MM.1S (cell line): ENCODE data around the gene BPIFA1.

Experiments used
- DNase-seq: peaks from one replicate; pipeline ENCODE4 v3.0.0-alpha.2; 2015
- H2AFZ ChIP-seq: fragments of 300-600 bp; sonication (generic); 2 replicates; pipeline ENCODE4 v1.6.0; 2016; ENCODE audit warnings: antibody characterized with exemption, low read length
- H3F3A ChIP-seq: fragments of 300-600 bp; sonication (generic); 2 replicates; pipeline ENCODE4 v1.6.1; 2016; ENCODE audit warnings: mild to moderate bottlenecking, antibody characterized with exemption, low read length, moderate library complexity, mixed read lengths; ENCODE audit not compliant: insufficient read depth
- H3K27ac ChIP-seq: fragments of 300-600 bp; sonication (generic); 2 replicates; pipeline ENCODE4 v1.5.1; 2016; ENCODE audit warnings: mild to moderate bottlenecking, low read length
- H3K27me3 ChIP-seq: fragments of 300-600 bp; sonication (generic); replicated peaks from 2 replicates; pipeline ENCODE4 v1.6.0; 2016; ENCODE audit warnings: low read length; ENCODE audit not compliant: insufficient read depth
- H3K36me3 ChIP-seq: fragments of 300-600 bp; sonication (generic); replicated peaks from 2 replicates; pipeline ENCODE4 v1.6.1; 2016; ENCODE audit warnings: mild to moderate bottlenecking, low read length, mixed read lengths; ENCODE audit not compliant: insufficient read depth
- H3K4me1 ChIP-seq: fragments of 300-600 bp; sonication (generic); 2 replicates; pipeline ENCODE4 v1.6.1; 2016; ENCODE audit warnings: low read length, mixed read lengths
- H3K4me2 ChIP-seq: fragments of 300-600 bp; sonication (generic); 2 replicates; pipeline ENCODE4 v1.6.0; 2016; ENCODE audit warnings: low read depth, low read length
- H3K4me3 ChIP-seq: fragments of 300-600 bp; sonication (generic); 2 replicates; pipeline ENCODE4 v1.5.1; 2016; ENCODE audit warnings: low read length, mixed read lengths
- H3K79me2 ChIP-seq: fragments of 300-600 bp; sonication (generic); 2 replicates; pipeline ENCODE4 v1.6.1; 2016; ENCODE audit warnings: mixed run types, low read length, mixed read lengths
- H3K9ac ChIP-seq: fragments of 300-600 bp; sonication (generic); 2 replicates; pipeline ENCODE4 v1.6.1; 2016; ENCODE audit warnings: low read length, mixed read lengths
- H3K9me2 ChIP-seq: fragments of 300-600 bp; sonication (generic); replicated peaks from 2 replicates; pipeline ENCODE4 v1.6.1; 2016; ENCODE audit warnings: mild to moderate bottlenecking, low read length, mixed read lengths; ENCODE audit not compliant: insufficient read depth
- H3K9me3 ChIP-seq: fragments of 300-600 bp; sonication (generic); replicated peaks from 2 replicates; pipeline ENCODE4 v1.6.1; 2016; ENCODE audit warnings: mild to moderate bottlenecking, low read length, mixed read lengths; ENCODE audit not compliant: insufficient read depth
- H4K20me1 ChIP-seq: fragments of 300-600 bp; sonication (generic); 2 replicates; pipeline ENCODE4 v1.6.1; 2016; ENCODE audit warnings: mild to moderate bottlenecking, low read length, moderate library complexity, mixed read lengths; ENCODE audit not compliant: insufficient read depth
- CTCF ChIP-seq: fragments of 300-600 bp; sonication (generic); IDR thresholded peaks from 2 replicates; pipeline ENCODE4 v1.5.1; 2016; ENCODE audit warnings: antibody characterized with exemption, low read length, mixed read lengths
- EZH2 ChIP-seq: fragments of 300-600 bp; sonication (generic); optimal IDR thresholded peaks from 2 replicates; pipeline ENCODE3; 2017; ENCODE audit warnings: low read depth, mild to moderate bottlenecking, antibody characterized with exemption, low read length, mixed read lengths
- EZH2phosphoT487 ChIP-seq: fragments of 300-600 bp; sonication (generic); IDR thresholded peaks from 2 replicates; pipeline ENCODE4 v1.6.1; 2018; ENCODE audit warnings: antibody characterized with exemption, low read length

The BPIFA1 gene

GRCh38 chr20:33277471-33278441 lies 42.0 kb downstream of the BPIFA1 start:
- H3K27me3 ChIP-seq: peaks cover 88% of the 10 kb centered on the region
- no peak overlapping the region for H2AFZ ChIP-seq
- DNase-seq: no peak
- no peaks in the 10 kb centered on the region for H3K36me3 ChIP-seq
- H3K9me2 ChIP-seq: no peaks in the 10 kb centered on the region
- no peaks in the 10 kb centered on the region for H3F3A ChIP-seq
- H4K20me1 ChIP-seq: no peaks in the 10 kb centered on the region
- no peaks in the 10 kb centered on the region for H3K4me1 ChIP-seq
- H3K9me3 ChIP-seq: no peaks in the 10 kb centered on the region
- no peak overlapping the region for H3K4me2 ChIP-seq
- H3K79me2 ChIP-seq: no peaks in the 10 kb centered on the region
- H3K9ac ChIP-seq: no peak overlapping the region
- no peak overlapping the region for H3K4me3 ChIP-seq
- no peak overlapping the region for H3K27ac ChIP-seq
- TF ChIP-seq CTCF (no peak), EZH2 (no peak), EZH2phosphoT487 (no peak)

GRCh38 chr20:33278700-33279099 lies 42.9 kb downstream of the BPIFA1 start:
- Histone ChIP-seq H2AFZ (no peak overlapping the region), H3F3A (no peaks in the 10 kb centered on the region), H3K4me2 (no peak overlapping the region), H3K79me2 (no peaks in the 10 kb centered on the region), H3K9me2 (no peaks in the 10 kb centered on the region), H3K4me3 (no peak overlapping the region), H3K36me3 (no peaks in the 10 kb centered on the region), H3K27ac (no peak overlapping the region), H3K27me3 (peaks cover 88% of the 10 kb centered on the region), H3K4me1 (no peaks in the 10 kb centered on the region), H4K20me1 (no peaks in the 10 kb centered on the region), H3K9ac (no peak overlapping the region), H3K9me3 (no peaks in the 10 kb centered on the region)
- no peak for DNase-seq
- no peak for TF ChIP-seq CTCF
- TF ChIP-seq EZH2phosphoT487: no peak
- TF ChIP-seq EZH2: no peak

GRCh38 chr20:33279261-33279910 lies 43.6 kb downstream of the BPIFA1 start:
- no peak overlapping the region for H2AFZ ChIP-seq
- H3K4me2 ChIP-seq: no peak overlapping the region
- H3K79me2 ChIP-seq: no peaks in the 10 kb centered on the region
- H3K27me3 ChIP-seq: peaks cover 87% of the 10 kb centered on the region
- H3K9me3 ChIP-seq: no peaks in the 10 kb centered on the region
- H3K27ac ChIP-seq: no peak overlapping the region
- H4K20me1 ChIP-seq: no peaks in the 10 kb centered on the region
- H3K4me3 ChIP-seq: no peak overlapping the region
- DNase-seq: no peak
- H3K4me1 ChIP-seq: no peaks in the 10 kb centered on the region
- H3F3A ChIP-seq: no peaks in the 10 kb centered on the region
- H3K9ac ChIP-seq: no peak overlapping the region
- no peaks in the 10 kb centered on the region for H3K36me3 ChIP-seq
- TF ChIP-seq EZH2phosphoT487 (no peak), EZH2 (no peak), CTCF (no peak)
- H3K9me2 ChIP-seq: no peaks in the 10 kb centered on the region
